HepG2 (cell line): ENCODE measurements around the gene SEMA3C. TPM values are rescaled to one million over a fixed set of nuclear protein-coding genes. Genes with fewer than 3 reads are reported as not detected.

ENCODE experiments used
- ATAC-seq: fragments of 200-7000 bp; cut with Tn5 transposase; 3 replicates; pipeline ENCODE4 v1.9.1; 2020; ENCODE audit warnings: mild to moderate bottlenecking, moderate library complexity
- BruUV-seq: library from RNA; stranded (reverse); fragments of 400-500 nt; replicated peaks from 2 replicates; lab custom pipeline; 2021; lab: Mats Ljungman, UMichigan
- CTCF ChIA-PET: fragments of 300-600 bp; formaldehyde crosslinking; extraction: SDS; loops from one replicate; lab custom pipeline; 2021; ENCODE audit warnings: low total read pairs, inconsistent platforms, low intra/inter-chr PET ratio; lab: Yijun Ruan, JAX
- POLR2A ChIA-PET: fragments of 350-600 bp; sonication (Branson Sonifier 250); formaldehyde crosslinking; loops from one replicate; lab custom pipeline; 2020; ENCODE audit warnings: antibody characterized with exemption, inconsistent platforms; lab: Yijun Ruan, JAX
- DNase-seq: peaks from one replicate; pipeline ENCODE4 v3.0.0-alpha.2; 2015; ENCODE audit warnings: low spot score
- FAIRE-seq: peaks from 3 replicates; lab custom pipeline; 2011; peaks lifted over from hg19 to GRCh38; lab: Jason Lieb, UNC
- H2AFZ ChIP-seq: one replicate; pipeline ENCODE4 v1.6.1; 2011; ENCODE audit warnings: low read length, inconsistent platforms
- H3K27ac ChIP-seq: fragments of 300-600 bp; 3 replicates; pipeline ENCODE4 v1.8.0; 2011; ENCODE audit warnings: mixed run types, mild to moderate bottlenecking, mixed read lengths, low read length, inconsistent platforms; ENCODE audit not compliant: insufficient read depth; ENCODE audit errors: extremely low read length
- H3K27me3 ChIP-seq, 2 experiments: fragments of 200-600 bp in 1 of 2; 2 replicates in 1 of 2; 3 replicates in 1 of 2; pipeline versions ENCODE4 v1.6.0 to v1.8.0; 2011; ENCODE audit warnings: low read length in 2 of 2, mild to moderate bottlenecking in 2 of 2, moderate library complexity in 2 of 2, inconsistent platforms in 1 of 2; ENCODE audit not compliant: insufficient read depth in 2 of 2, control insufficient read depth in 1 of 2
- H3K36me3 ChIP-seq, 2 experiments: fragments of 200-600 bp in 1 of 2; replicated peaks in 1 of 2; 2 replicates in 1 of 2; 3 replicates in 1 of 2; pipeline versions ENCODE4 v1.5.1 to v1.8.0; 2011; ENCODE audit warnings: low read length in 2 of 2, inconsistent platforms in 1 of 2; ENCODE audit not compliant: insufficient read depth in 2 of 2, control insufficient read depth in 1 of 2
- H3K4me1 ChIP-seq: 2 replicates; pipeline ENCODE4 v1.5.1; 2012; ENCODE audit warnings: low read length, inconsistent platforms; ENCODE audit not compliant: insufficient read depth
- H3K4me2 ChIP-seq: 2 replicates; pipeline ENCODE4 v1.6.0; 2011; ENCODE audit warnings: low read depth, low read length, inconsistent platforms
- H3K4me3 ChIP-seq, 3 experiments: fragments of 200-600 bp in 1 of 3; sonication (generic), shearing (Covaris generic) in 1 of 3; replicated peaks in 1 of 3; 2 replicates each; pipeline ENCODE4 v1.5.1; 2011 to 2016; ENCODE audit warnings: low read length in 3 of 3, inconsistent platforms in 2 of 3, low read depth in 2 of 3, mild to moderate bottlenecking in 2 of 3, control low read depth in 1 of 3, mixed read lengths in 1 of 3; ENCODE audit not compliant: insufficient read depth in 1 of 3
- H3K79me2 ChIP-seq: one replicate; pipeline ENCODE4 v1.6.1; 2011; ENCODE audit warnings: low read length, inconsistent platforms; ENCODE audit not compliant: insufficient read depth
- H3K9ac ChIP-seq: 2 replicates; pipeline ENCODE4 v1.6.0; 2011; ENCODE audit warnings: mild to moderate bottlenecking, low read depth, low read length, inconsistent platforms; ENCODE audit not compliant: insufficient read depth
- H3K9me3 ChIP-seq: 2 replicates; pipeline ENCODE4 v1.5.1; 2012; ENCODE audit warnings: mild to moderate bottlenecking, low read length
- H4K20me1 ChIP-seq: 2 replicates; pipeline ENCODE4 v1.6.0; 2011; ENCODE audit warnings: inconsistent platforms, mild to moderate bottlenecking, low read length, moderate library complexity; ENCODE audit not compliant: insufficient read depth
- BORCS8-MEF2B ChIP-seq: sonication (generic); formaldehyde crosslinking; IDR thresholded peaks from 2 replicates; pipeline ENCODE4 v1.8.0; 2022; ENCODE audit warnings: mild to moderate bottlenecking, missing genetic modification reagents
- DRAP1 ChIP-seq: IDR thresholded peaks from 2 replicates; pipeline ENCODE4 v1.6.1; 2016; ENCODE audit warnings: missing genetic modification reagents, missing compliant biosample characterization
- ETV6 ChIP-seq: sonication (generic); formaldehyde crosslinking; conservative IDR thresholded peaks from 2 replicates; pipeline ENCODE4 v1.4.0; 2020; ENCODE audit warnings: missing genetic modification reagents
- FLYWCH1 ChIP-seq: sonication (generic); formaldehyde crosslinking; IDR thresholded peaks from 2 replicates; pipeline ENCODE4 v1.8.1; 2023; ENCODE audit warnings: mild to moderate bottlenecking, missing genetic modification reagents
- HNRNPK ChIP-seq: fragments of 200-400 bp; formaldehyde crosslinking; IDR thresholded peaks from 2 replicates; pipeline ENCODE4 v1.6.1; 2018; ENCODE audit warnings: low read length, low read depth, moderate library complexity, mild to moderate bottlenecking; ENCODE audit not compliant: poor library complexity, severe bottlenecking
- HNRNPLL ChIP-seq: fragments of 200-400 bp; formaldehyde crosslinking; IDR thresholded peaks from 2 replicates; pipeline ENCODE4 v1.6.1; 2017; ENCODE audit warnings: mild to moderate bottlenecking, low read depth, low read length; ENCODE audit not compliant: poor library complexity, severe bottlenecking
- KLF12 ChIP-seq: sonication (generic); formaldehyde crosslinking; IDR thresholded peaks from 2 replicates; pipeline ENCODE4 v1.4.0; 2020; ENCODE audit warnings: missing genetic modification reagents, borderline replicate concordance
- MAFG ChIP-seq: sonication (generic); formaldehyde crosslinking; IDR thresholded peaks from 2 replicates; pipeline ENCODE4 v1.5.1; 2020; ENCODE audit warnings: mild to moderate bottlenecking, missing genetic modification reagents
- PRDM15 ChIP-seq: sonication (generic); formaldehyde crosslinking; IDR thresholded peaks from 2 replicates; pipeline ENCODE4 v1.4.0; 2020; ENCODE audit warnings: missing genetic modification reagents
- RELA ChIP-seq: sonication (generic); formaldehyde crosslinking; IDR thresholded peaks from 2 replicates; pipeline ENCODE4 v1.4.0; 2020; ENCODE audit warnings: missing genetic modification reagents
- TBX2 ChIP-seq: sonication (generic); formaldehyde crosslinking; IDR thresholded peaks from 2 replicates; pipeline ENCODE4 v1.5.0; 2020; ENCODE audit warnings: missing genetic modification reagents, mild to moderate bottlenecking, borderline replicate concordance
- ZMAT5 ChIP-seq: sonication (generic); formaldehyde crosslinking; IDR thresholded peaks from 2 replicates; pipeline ENCODE4 v1.5.0; 2020; ENCODE audit warnings: mild to moderate bottlenecking, low read depth, missing genetic modification reagents, borderline replicate concordance
- ZNF556 ChIP-seq: sonication (generic); formaldehyde crosslinking; IDR thresholded peaks from 2 replicates; pipeline ENCODE4 v1.4.0; 2020; ENCODE audit warnings: mild to moderate bottlenecking, missing genetic modification reagents, borderline replicate concordance
- ZNF816 ChIP-seq: sonication (generic); formaldehyde crosslinking; IDR thresholded peaks from 2 replicates; pipeline ENCODE4 v1.8.0; 2022; ENCODE audit warnings: missing genetic modification reagents, mild to moderate bottlenecking, borderline replicate concordance
- WGBS: methylation state at CpG from one replicate; pipeline ENCODE4 v1.1.6; 2017; ENCODE audit warnings: low lambda C conversion rate; 5-methylcytosine and 5-hydroxymethylcytosine counted together
- in situ Hi-C: cut with HindIII; loops from 2 replicates; pipeline ENCODE4 v1.10.0; 2017; ENCODE audit warnings: low pct_unique_long_range_greater_than_20kb; ENCODE audit not compliant: extremely low pct_ligation_motif_present
- intact Hi-C: fragments of 100-400 bp; cut with micrococcal nuclease; formaldehyde crosslinking; loops from one replicate; pipeline ENCODE4 v1.10.0; 2022; ENCODE audit not compliant: unreplicated experiment
- polyA plus RNA-seq, 8 experiments: library from polyadenylated mRNA; depleted of rRNA in 3 of 8; stranded (reverse) in 7 of 8; unstranded in 1 of 8; fragments of >200 nt; fragmentation: Illumina TruSeq in 4 of 8; extraction: Trizol in 4 of 8; gene quantifications; 2 replicates each; pipeline versions ENCODE4 v1.2.1 to v1.2.3, GENCODE V29; 2011 to 2016; ENCODE audit warnings: low read depth in 4 of 8, missing spikeins in 1 of 8, mixed read lengths in 1 of 8; ENCODE audit not compliant: insufficient read depth in 1 of 8
- total RNA-seq, 5 experiments: library from RNA; depleted of rRNA; stranded (reverse); fragments of >200 nt; fragmentation: Illumina TruSeq; extraction: Trizol; gene quantifications; 2 replicates each; pipeline ENCODE4 v1.2.3, GENCODE V29; 2016; ENCODE audit warnings: low read depth in 1 of 5

Gene SEMA3C
- total and polyA plus RNA-seq, 2 of the 13 experiments (the other 11 are each of a cell fraction or from before 2014, with no cell fraction given): 0.05 to 0.13 TPM

- BruUV-seq: no TSS peak
- ATAC-seq (no peak), DNase-seq (no peak), FAIRE-seq (no peak)
- Histone ChIP-seq H3K27ac (no peak overlapping the region), H3K9ac (no peak overlapping the region), H3K9me3 (no peaks in the 10 kb centered on the region), H3K36me3 (no peaks in the 10 kb centered on the region), H3K79me2 (no peaks in the 10 kb centered on the region), H2AFZ (no peak overlapping the region), H3K4me1 (no peaks in the 10 kb centered on the region), H3K27me3 (no peaks in the 10 kb centered on the region), H3K4me2 (no peak overlapping the region), H3K4me3 (no peak overlapping the region), H4K20me1 (no peaks in the 10 kb centered on the region)
- WGBS: 8% methylated on average over 3 of the region's 3 CpGs
- in situ Hi-C loops: loop anchor here (25.0 kb wide), 1 partner anchor 557 kb away; no protein-coding TSS in a partner anchor
- ChIA-PET POLR2A (no interaction called here), CTCF (no interaction called here)
- intact Hi-C loops: no loop called here
- TF ChIP-seq FLYWCH1 (CRISPR knock-in tag): no peak
- peak; percentile 87 for TF ChIP-seq HNRNPK
- TF ChIP-seq ZNF556 (CRISPR knock-in tag): no peak
Measured at GRCh38 chr7:80905334-80905733, 13.5 kb downstream of the SEMA3C start.

- no peaks in the 10 kb centered on the region for H3K4me1 ChIP-seq
- POLR2A ChIA-PET: no interaction called here
- no peak for TF ChIP-seq KLF12 (CRISPR knock-in tag)
- no peak for TF ChIP-seq PRDM15 (CRISPR knock-in tag)
- TF ChIP-seq MAFG (CRISPR knock-in tag): no peak
- TF ChIP-seq TBX2 (CRISPR knock-in tag): no peak
- TF ChIP-seq DRAP1 (CRISPR knock-in tag): no peak
- TF ChIP-seq BORCS8-MEF2B (CRISPR knock-in tag): no peak
- no peak for TF ChIP-seq ZMAT5 (CRISPR knock-in tag)
- no peak for TF ChIP-seq HNRNPLL
- TF ChIP-seq RELA (CRISPR knock-in tag): no peak
- no peak for TF ChIP-seq ETV6
- TF ChIP-seq ZNF816: no peak
Measured at GRCh38 chr7:80902716-80903308, 16.0 kb downstream of the SEMA3C start.

More at GRCh38 chr7:80902716-80903308, 16.0 kb downstream of the SEMA3C start:
- no peak for DNase-seq
- Histone ChIP-seq H3K27ac (no peak overlapping the region), H3K4me2 (no peak overlapping the region), H3K79me2 (no peaks in the 10 kb centered on the region), H2AFZ (no peak overlapping the region), H3K9ac (no peak overlapping the region), H3K9me3 (no peaks in the 10 kb centered on the region), H3K4me3 (no peak overlapping the region), H4K20me1 (no peaks in the 10 kb centered on the region), H3K27me3 (no peaks in the 10 kb centered on the region), H3K36me3 (no peaks in the 10 kb centered on the region)
- CTCF ChIA-PET: no interaction called here
- ATAC-seq: no peak
- FAIRE-seq: no peak
- BruUV-seq: no TSS peak
- 39% methylated on average over 6 of the region's 6 CpGs for WGBS
- in situ Hi-C loops (loop anchor here (25.0 kb wide), 1 partner anchor 559 kb away; no protein-coding TSS in a partner anchor), intact Hi-C loops (loop anchor here (1.0 kb wide), 1 partner anchor 26 kb away; no protein-coding TSS in a partner anchor)
